Measurements from ENCODE around the gene SINHCAF.

Gene SINHCAF

GRCh38 chr12:31235868-31236395 is 90.0 kb downstream of the SINHCAF start:
- no peak for ATAC-seq

DNA sequence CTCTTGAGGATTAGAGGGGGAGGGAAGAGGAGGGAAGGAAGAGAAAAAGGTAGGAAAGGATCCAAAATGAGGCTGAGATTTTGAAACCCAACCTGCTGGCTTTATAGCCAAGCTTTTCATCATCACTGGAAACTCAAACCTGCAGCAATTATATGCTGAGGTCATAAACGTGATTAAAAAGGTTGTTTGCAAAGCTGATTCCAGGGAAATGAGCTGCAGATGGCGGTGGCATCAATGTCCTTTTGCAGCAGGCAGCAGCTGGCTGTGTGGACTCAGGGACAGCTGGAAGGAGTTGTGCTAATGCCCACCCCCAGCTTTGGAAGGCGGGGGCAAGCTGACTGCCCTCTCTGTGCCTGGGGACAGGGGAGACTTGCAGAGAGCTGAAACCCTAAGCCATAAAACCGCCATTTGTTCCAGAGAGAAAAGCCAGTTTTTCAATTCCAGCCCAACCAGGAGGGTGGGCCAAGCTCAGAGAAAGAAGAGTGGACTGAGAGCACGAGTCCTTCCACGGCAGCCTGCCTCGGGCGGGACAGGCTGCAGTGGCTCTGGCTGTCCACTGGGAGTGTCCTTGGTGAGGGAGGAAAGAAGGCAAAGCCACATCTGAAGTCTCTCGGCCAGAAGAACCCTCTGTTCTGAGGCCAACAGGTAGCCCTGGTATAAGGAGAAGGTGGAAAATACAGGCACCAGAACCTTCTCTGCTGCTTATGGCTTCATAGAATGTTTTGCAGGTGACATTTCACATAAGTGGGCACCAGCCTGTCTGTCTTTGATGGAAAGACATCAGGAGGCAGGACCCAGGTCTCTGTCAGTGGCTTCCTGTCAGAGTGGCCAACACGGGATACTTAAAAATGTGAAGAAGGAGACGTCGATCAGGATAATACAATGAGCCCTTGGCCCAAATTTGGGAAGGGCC is 90.7 kb downstream of the SINHCAF start:
- peak; percentile 91 for ATAC-seq

More at GRCh38 chr12:31235868-31236395, 90.0 kb downstream of the SINHCAF start:
- TF ChIP-seq ZFP3 (CRISPR knock-in tag; IDR thresholded peaks at IDR 0.05) (0 out of 2 replicates have a peak, but pooled peaks have one; percentile 49), OSR1 (CRISPR knock-in tag; IDR thresholded peaks at IDR 0.05) (no peak)

DNA sequence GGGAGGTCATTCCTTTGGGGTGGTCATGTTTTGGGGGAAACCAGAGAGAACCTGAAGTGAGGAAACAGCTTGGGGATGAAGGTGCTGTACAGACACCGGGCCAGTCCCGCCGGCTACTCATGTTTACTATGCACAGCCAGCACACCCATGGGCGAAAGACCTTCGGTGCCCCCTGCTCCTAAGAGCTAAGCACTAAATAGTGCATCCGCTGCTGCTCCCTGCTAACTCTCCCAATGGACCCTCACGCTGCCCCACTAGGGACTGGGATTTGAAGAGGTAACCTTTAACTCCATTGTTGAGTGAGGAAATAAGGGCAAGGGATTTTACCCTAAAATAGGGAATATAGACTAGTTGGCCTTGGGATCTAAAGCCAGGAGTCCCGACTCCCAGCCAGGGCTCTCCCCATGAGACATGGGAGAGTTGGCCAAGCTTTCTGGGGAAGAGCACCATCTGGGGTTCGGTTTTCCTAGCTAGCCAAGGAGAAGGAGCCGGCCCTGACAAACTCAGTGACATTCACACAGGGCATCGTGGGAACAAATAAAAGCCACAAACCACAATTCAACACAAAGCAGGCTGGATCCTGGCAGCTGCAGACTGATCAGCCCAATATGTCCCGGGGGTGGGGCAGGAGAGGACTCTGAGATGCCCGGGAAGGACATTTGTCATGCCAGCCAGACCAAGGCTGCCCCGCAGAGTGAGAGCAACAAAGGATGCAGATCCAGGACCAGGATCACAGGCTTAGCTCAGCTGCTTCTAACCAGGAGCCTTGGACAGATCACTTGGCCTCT is 91.7 kb downstream of the SINHCAF start:
- no peak for ATAC-seq
- TF ChIP-seq CREB5 (CRISPR knock-in tag; IDR thresholded peaks at IDR 0.05; ENCODE audit: low read depth) = no peak
- no peak for TF ChIP-seq POU6F1 (CRISPR knock-in tag; IDR thresholded peaks at IDR 0.05; ENCODE audit: borderline replicate concordance, low read depth)
- TF ChIP-seq ZFP30 (CRISPR knock-in tag; IDR thresholded peaks at IDR 0.05) = no peak
- no peak for TF ChIP-seq SNAI2 (CRISPR knock-in tag; IDR thresholded peaks at IDR 0.05)
- TF ChIP-seq ISL1 (CRISPR knock-in tag; IDR thresholded peaks at IDR 0.05) = no peak

More for the DNA sequence above, 90.7 kb downstream of the SINHCAF start:
- TF ChIP-seq ISL1 (CRISPR knock-in tag; IDR thresholded peaks at IDR 0.05) (no peak), TCF4 (CRISPR knock-in tag; IDR thresholded peaks at IDR 0.05; ENCODE audit: borderline replicate concordance) (peak; percentile 35; the same call in 1 of the 2 replicates), BACH2 (CRISPR knock-in tag; IDR thresholded peaks at IDR 0.05; ENCODE audit: borderline replicate concordance) (no peak)

DNA sequence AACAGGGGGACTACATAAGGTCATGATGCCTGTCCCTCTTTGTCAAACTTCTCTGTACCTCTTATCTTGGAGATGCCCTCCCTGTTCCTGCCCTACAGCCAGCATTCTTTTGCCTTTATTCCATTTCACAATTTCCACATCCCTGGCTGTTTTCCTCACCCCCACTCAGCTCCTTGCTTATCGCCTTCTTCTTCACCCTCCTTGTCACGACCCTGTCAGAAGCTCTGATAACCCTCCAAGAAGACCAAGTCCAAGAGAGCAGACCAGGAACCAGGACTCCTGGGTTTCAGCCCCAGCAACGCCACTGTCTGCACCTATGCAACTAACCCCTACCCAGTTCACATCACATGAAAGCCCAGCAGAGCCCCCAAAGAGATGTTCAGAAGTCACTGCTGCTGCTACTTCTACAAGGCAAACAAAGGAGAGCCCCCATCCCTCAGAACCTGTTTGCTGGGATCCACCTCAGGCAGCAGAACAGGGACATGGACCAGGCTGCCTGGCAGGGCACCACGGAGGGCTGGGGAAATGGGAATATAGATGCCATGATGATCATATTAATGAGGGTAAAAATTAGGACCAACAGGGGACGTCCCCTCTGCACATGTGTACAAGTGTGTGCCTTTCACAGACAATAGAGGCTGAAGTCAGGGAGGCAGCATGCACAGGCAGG is 92.8 kb downstream of the SINHCAF start:
- no peak for TF ChIP-seq CSDC2 (CRISPR knock-in tag; IDR thresholded peaks at IDR 0.05)
- TF ChIP-seq TCF4 (CRISPR knock-in tag; IDR thresholded peaks at IDR 0.05; ENCODE audit: borderline replicate concordance) = no peak
- TF ChIP-seq ZFP3 (CRISPR knock-in tag; IDR thresholded peaks at IDR 0.05) = no peak
- TF ChIP-seq POU6F1 (CRISPR knock-in tag; IDR thresholded peaks at IDR 0.05; ENCODE audit: borderline replicate concordance, low read depth) = no peak
- no peak for TF ChIP-seq TSHZ2 (CRISPR knock-in tag; IDR thresholded peaks at IDR 0.05)
- no peak for TF ChIP-seq ZNF565 (CRISPR knock-in tag; conservative IDR thresholded peaks at IDR 0.05; ENCODE audit: low read depth)
- TF ChIP-seq CSRNP3 (CRISPR knock-in tag; IDR thresholded peaks at IDR 0.05) = no peak
- TF ChIP-seq ZC3H10 (CRISPR knock-in tag; IDR thresholded peaks at IDR 0.05) = no peak
- no peak for TF ChIP-seq ARNTL (CRISPR knock-in tag; IDR thresholded peaks at IDR 0.05; ENCODE audit: borderline replicate concordance, low read depth)
- TF ChIP-seq SNAI2 (CRISPR knock-in tag; IDR thresholded peaks at IDR 0.05) = no peak
- TF ChIP-seq PATZ1 (CRISPR knock-in tag; IDR thresholded peaks at IDR 0.05; ENCODE audit: borderline replicate concordance) = no peak
- no peak for TF ChIP-seq ESRRG (CRISPR knock-in tag; IDR thresholded peaks at IDR 0.05)
- no peak for TF ChIP-seq BACH2 (CRISPR knock-in tag; IDR thresholded peaks at IDR 0.05; ENCODE audit: borderline replicate concordance)
- no peak for TF ChIP-seq OSR1 (CRISPR knock-in tag; IDR thresholded peaks at IDR 0.05)
- TF ChIP-seq ZFP30 (CRISPR knock-in tag; IDR thresholded peaks at IDR 0.05) = no peak
- TF ChIP-seq ISL1 (CRISPR knock-in tag; IDR thresholded peaks at IDR 0.05) = no peak
- ATAC-seq = no peak

All from SK-N-SH treated with all-trans-retinoic acid at 6 μM for 48 hours (cell line).